H1 (cell line): Measurements from ENCODE around the gene RNF215. TPM values are rescaled to one million over a fixed set of nuclear protein-coding genes. Genes with fewer than 3 reads are reported as not detected.

Experiments
- CTCF ChIA-PET: fragments of 300-600 bp; sonication (Branson Sonifier 250); formaldehyde crosslinking; loops from one replicate; lab custom pipeline; 2021; ENCODE audit not compliant: partially characterized antibody; lab: Charles Lee
- POLR2A ChIA-PET: fragments of 300-600 bp; sonication (Branson Sonifier 250); formaldehyde crosslinking; loops from one replicate; lab custom pipeline; 2021; ENCODE audit warnings: inconsistent platforms; ENCODE audit not compliant: partially characterized antibody; lab: Charles Lee
- DNase-seq, 2 experiments: peaks; one replicate each; pipeline versions ENCODE4 v3.0.0 to v3.0.0-alpha.2; 2010 to 2022; ENCODE audit warnings: low spot score in 2 of 2, low read depth in 1 of 2, mixed read lengths in 1 of 2
- FAIRE-seq: peaks from 2 replicates; lab custom pipeline; 2011; peaks lifted over from hg19 to GRCh38; lab: Jason Lieb, UNC
- H2AFZ ChIP-seq: 2 replicates; pipeline ENCODE4 v1.8.1; 2012; ENCODE audit warnings: low read length, inconsistent platforms
- H2AK5ac ChIP-seq: 2 replicates; pipeline ENCODE4 v1.6.1; 2013; ENCODE audit warnings: low read depth, low read length
- H2BK120ac ChIP-seq: replicated peaks from 2 replicates; pipeline ENCODE3; 2013; ENCODE audit warnings: low read depth, low read length, inconsistent platforms
- H2BK12ac ChIP-seq: 2 replicates; pipeline ENCODE4 v1.6.1; 2013; ENCODE audit warnings: low read depth, low read length
- H2BK15ac ChIP-seq: 2 replicates; pipeline ENCODE4 v1.6.1; 2013; ENCODE audit warnings: low read length
- H2BK20ac ChIP-seq: 2 replicates; pipeline ENCODE4 v1.6.1; 2013; ENCODE audit warnings: low read length
- H2BK5ac ChIP-seq: 2 replicates; pipeline ENCODE4 v1.6.1; 2013; ENCODE audit warnings: low read depth, low read length
- H3K14ac ChIP-seq: 2 replicates; pipeline ENCODE4 v1.6.1; 2013; ENCODE audit warnings: inconsistent platforms; ENCODE audit not compliant: insufficient read length
- H3K18ac ChIP-seq: 2 replicates; pipeline ENCODE4 v1.6.1; 2013; ENCODE audit warnings: low read length; ENCODE audit errors: extremely low read depth
- H3K23ac ChIP-seq: 2 replicates; pipeline ENCODE4 v1.6.1; 2013; ENCODE audit warnings: inconsistent platforms; ENCODE audit not compliant: insufficient read length
- H3K23me2 ChIP-seq: 2 replicates; pipeline ENCODE4 v1.6.1; 2013; ENCODE audit warnings: low read depth, low read length
- H3K27ac ChIP-seq: 2 replicates; pipeline ENCODE4 v1.6.1; 2011; ENCODE audit warnings: low read depth, low read length, inconsistent platforms
- H3K27me3 ChIP-seq, 4 experiments: replicated peaks in 1 of 4; 1 replicate in 1 of 4; 2 replicates in 3 of 4; pipeline versions ENCODE4 v1.6.1 to v1.8.1; 2011 to 2013; ENCODE audit warnings: low read length in 3 of 4, mild to moderate bottlenecking in 3 of 4, inconsistent platforms in 2 of 4, mixed read lengths in 2 of 4, moderate library complexity in 1 of 4; ENCODE audit not compliant: control insufficient read depth in 3 of 4, insufficient read depth in 3 of 4; ENCODE audit errors: extremely low read depth in 1 of 4
- H3K36me3 ChIP-seq, 4 experiments: 2 replicates each; pipeline versions ENCODE4 v1.6.1 to v1.8.1; 2011 to 2013; ENCODE audit warnings: mild to moderate bottlenecking in 4 of 4, low read length in 3 of 4, moderate library complexity in 2 of 4, control low read depth in 1 of 4, inconsistent platforms in 1 of 4; ENCODE audit not compliant: insufficient read depth in 4 of 4, control insufficient read depth in 2 of 4
- H3K4ac ChIP-seq: replicated peaks from 2 replicates; pipeline ENCODE3; 2013; ENCODE audit warnings: low read length, low read depth, mixed read lengths, inconsistent platforms; ENCODE audit not compliant: insufficient read length
- H3K4me1 ChIP-seq, 4 experiments: replicated peaks in 1 of 4; 1 replicate in 1 of 4; 2 replicates in 3 of 4; pipeline versions ENCODE4 v1.6.1 to v1.8.1; 2011 to 2013; ENCODE audit warnings: low read length in 3 of 4, inconsistent platforms in 2 of 4, mixed read lengths in 1 of 4; ENCODE audit not compliant: insufficient read depth in 4 of 4, control insufficient read depth in 3 of 4
- H3K4me2 ChIP-seq, 2 experiments: 2 replicates each; pipeline versions ENCODE4 v1.6.1 to v1.8.1; 2011 to 2013; ENCODE audit warnings: low read depth in 2 of 2, low read length in 2 of 2, control low read depth in 1 of 2, inconsistent platforms in 1 of 2, mild to moderate bottlenecking in 1 of 2; ENCODE audit not compliant: insufficient read depth in 1 of 2
- H3K4me3 ChIP-seq, 4 experiments: fragments of 200-600, 300-600 bp in 1 of 4; sonication (generic), shearing (Covaris generic), sonication (Bioruptor Twin) in 1 of 4; 2 replicates each; pipeline versions ENCODE4 v1.5.1 to v1.8.1; 2011 to 2016; ENCODE audit warnings: low read length in 4 of 4, low read depth in 3 of 4, control low read depth in 2 of 4, inconsistent platforms in 2 of 4, mild to moderate bottlenecking in 2 of 4, mixed read lengths in 1 of 4, moderate library complexity in 1 of 4; ENCODE audit not compliant: insufficient read depth in 2 of 4; ENCODE audit errors: extremely low read depth in 1 of 4
- H3K56ac ChIP-seq: replicated peaks from 2 replicates; pipeline ENCODE3; 2013; ENCODE audit warnings: low read depth, mild to moderate bottlenecking, mixed read lengths, low read length, inconsistent platforms; ENCODE audit not compliant: insufficient read length
- H3K79me1 ChIP-seq: 2 replicates; pipeline ENCODE4 v1.6.1; 2013; ENCODE audit warnings: low read depth, low read length, control low read depth
- H3K79me2 ChIP-seq, 2 experiments: 2 replicates each; pipeline versions ENCODE4 v1.6.1 to v1.8.1; 2012 to 2013; ENCODE audit warnings: low read length in 2 of 2, mild to moderate bottlenecking in 2 of 2, inconsistent platforms in 1 of 2; ENCODE audit not compliant: insufficient read depth in 2 of 2, control insufficient read depth in 1 of 2
- H3K9ac ChIP-seq, 4 experiments: replicated peaks in 1 of 4; 1 replicate in 1 of 4; 2 replicates in 3 of 4; pipeline versions ENCODE4 v1.6.1 to v1.8.1; 2011 to 2013; ENCODE audit warnings: low read depth in 3 of 4, low read length in 3 of 4, control low read depth in 2 of 4, mild to moderate bottlenecking in 2 of 4, moderate library complexity in 2 of 4, inconsistent platforms in 1 of 4; ENCODE audit errors: extremely low read depth in 1 of 4
- H3K9me3 ChIP-seq, 2 experiments: 2 replicates each; pipeline versions ENCODE4 v1.6.1 to v1.8.1; 2012 to 2013; ENCODE audit warnings: mild to moderate bottlenecking in 2 of 2, moderate library complexity in 2 of 2, control low read depth in 1 of 2, inconsistent platforms in 1 of 2, low read depth in 1 of 2, low read length in 1 of 2, mixed read lengths in 1 of 2; ENCODE audit not compliant: insufficient read depth in 2 of 2
- H4K20me1 ChIP-seq, 2 experiments: replicated peaks in 1 of 2; 2 replicates each; pipeline versions ENCODE3 to v1.8.1; 2011 to 2013; ENCODE audit warnings: inconsistent platforms in 2 of 2, low read length in 2 of 2, mild to moderate bottlenecking in 1 of 2; ENCODE audit not compliant: insufficient read depth in 2 of 2, control insufficient read depth in 1 of 2
- H4K5ac ChIP-seq: 2 replicates; pipeline ENCODE4 v1.6.1; 2013; ENCODE audit warnings: low read length, low read depth, mixed read lengths, inconsistent platforms; ENCODE audit not compliant: insufficient read length
- H4K8ac ChIP-seq: 2 replicates; pipeline ENCODE4 v1.8.0; 2013; ENCODE audit warnings: mild to moderate bottlenecking, moderate library complexity, low read length, inconsistent platforms; ENCODE audit not compliant: insufficient read depth; ENCODE audit errors: extremely low read depth
- H4K91ac ChIP-seq: replicated peaks from 2 replicates; pipeline ENCODE3; 2013; ENCODE audit warnings: low read length, mixed read lengths, inconsistent platforms; ENCODE audit not compliant: insufficient read length
- CHD1 ChIP-seq: IDR thresholded peaks from 2 replicates; pipeline ENCODE4 v1.6.1; 2012; ENCODE audit warnings: low read depth, low read length, improper control_type of control experiment
- CTCF ChIP-seq, 3 experiments: IDR thresholded peaks; 1 replicate in 2 of 3; 2 replicates in 1 of 3; pipeline versions ENCODE4 v1.5.1 to v1.6.1; 2011; ENCODE audit warnings: low read length in 3 of 3, mild to moderate bottlenecking in 3 of 3, inconsistent platforms in 2 of 3, low read depth in 1 of 3, moderate library complexity in 1 of 3; ENCODE audit not compliant: insufficient read depth in 1 of 3; ENCODE audit errors: control extremely low read depth in 1 of 3
- RAD21 ChIP-seq, 2 experiments: IDR thresholded peaks in 1 of 2; conservative IDR thresholded peaks in 1 of 2; 2 replicates each; pipeline ENCODE4 v1.6.1; 2011; ENCODE audit warnings: low read depth in 2 of 2, low read length in 2 of 2, improper control_type of control experiment in 1 of 2, inconsistent platforms in 1 of 2, mild to moderate bottlenecking in 1 of 2, moderate library complexity in 1 of 2
- WGBS, 2 experiments: shearing (Covaris generic) in 1 of 2; methylation state at CpG; one replicate each; pipeline versions ENCODE4 v1.1.6 to v1.1.7; 2013 to 2015; ENCODE audit warnings: low lambda C conversion rate in 2 of 2, mixed read lengths in 2 of 2, inconsistent platforms in 1 of 2, low coverage in 1 of 2, missing lambda C conversion rate in 1 of 2; ENCODE audit not compliant: insufficient replicate concordance in 2 of 2, insufficient coverage in 1 of 2, insufficient read length in 1 of 2; ENCODE audit errors: extremely low coverage in 1 of 2, missing lambda C conversion rate in 1 of 2; 5-methylcytosine and 5-hydroxymethylcytosine counted together
- polyA plus RNA-seq, 7 experiments: library from polyadenylated mRNA; depleted of rRNA in 3 of 7; stranded (reverse) in 5 of 7; unstranded in 2 of 7; fragments of >200 nt in 5 of 7; fragments of 200-250 nt in 2 of 7; gene quantifications; 1 replicate in 5 of 7; 2 replicates in 1 of 7; 4 replicates in 1 of 7; pipeline versions ENCODE4 v1.2.1 to v1.2.3, GENCODE V29; 2011 to 2013; ENCODE audit warnings: missing spikeins in 2 of 7, mixed read lengths in 2 of 7
- total RNA-seq: library from RNA; stranded (reverse); fragmentation: NEBNext Ultra II Directional; extraction: Animal tissue kit (Norgen Biotek cat#: 25700); gene quantifications from 2 replicates; pipeline ENCODE4 v1.2.1, GENCODE V29; 2021

Gene RNF215
- total and polyA plus RNA-seq, 2 of the 8 experiments (the other 6 are each of a cell fraction or from before 2014, with no cell fraction given): 13.1 to 19.0 TPM

DNA sequence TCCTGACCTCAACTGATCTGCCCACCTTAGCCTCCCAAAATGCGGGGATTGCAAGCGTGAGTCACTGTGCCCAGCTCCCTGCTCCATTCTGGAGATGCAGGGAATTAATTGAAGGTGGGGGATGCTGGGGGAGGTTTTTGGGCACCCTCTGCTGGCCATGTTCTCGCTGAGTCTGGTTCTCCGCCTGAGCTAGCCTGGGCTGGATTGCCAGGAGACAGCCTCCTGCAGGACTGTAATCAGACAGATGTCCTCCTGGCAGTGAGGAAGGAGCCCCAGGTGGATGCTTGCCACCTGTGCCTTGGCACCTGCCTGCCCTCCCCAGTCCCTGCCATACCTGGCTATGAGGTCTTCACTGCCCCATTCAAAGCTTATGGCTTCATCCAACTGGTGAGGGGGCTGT is 43.7 kb upstream of the RNF215 start:
- 70% methylated on average over 4 of the region's 4 CpGs; no CpG with 5 or more reads in 1 of the 2 experiments for WGBS, 2 experiments
- Histone ChIP-seq H2BK20ac (no peak overlapping the region), H3K79me2 (0 out of 4 replicates have a peak, but pooled peaks cover 0 to 2% of the 10 kb centered on the region in 2 experiments), H2BK5ac (no peak overlapping the region), H4K5ac (no peak overlapping the region), H2AK5ac (no peak overlapping the region), H3K9ac (no peak overlapping the region), H3K23ac (no peak overlapping the region), H3K18ac (no peak overlapping the region), H4K91ac (no peak overlapping the region), H2BK15ac (no peak overlapping the region), H3K56ac (no peak overlapping the region), H3K36me3 (peaks cover 2 to 10% (median 7%) of the 10 kb centered on the region in 4 experiments; a peak in 6 of 8 replicates), H3K4me2 (no peak overlapping the region), H3K14ac (no peak overlapping the region), H3K79me1 (no peaks in the 10 kb centered on the region; the same call in 1 of the 2 replicates), H2BK120ac (no peak overlapping the region), H3K27me3 (no peaks in the 10 kb centered on the region), H2BK12ac (no peak overlapping the region; the same call in 1 of the 2 replicates), H3K4me3 (no peak overlapping the region), H3K4me1 (peaks cover 0 to 16% (median 6%) of the 10 kb centered on the region in 4 experiments; a peak in 5 of 7 replicates), H3K23me2 (peaks cover 4% of the 10 kb centered on the region; the same call in 1 of the 2 replicates), H3K4ac (no peak overlapping the region), H3K9me3 (no peaks in the 10 kb centered on the region), H4K20me1 (peaks cover 0 to 23% of the 10 kb centered on the region in 2 experiments), H4K8ac (no peak overlapping the region), H2AFZ (no peak overlapping the region), H3K27ac (no peak overlapping the region)
- ChIA-PET CTCF (interaction anchor here (0.6 to 12.0 kb wide), 13 partner anchors 9 to 154 kb away, joined by 3 to 164 read pairs (median 4); partner anchors contain the start of genes CCDC157, RNF215, SEC14L2 and SF3A1), POLR2A (interaction anchor here (1.3 kb wide), 1 partner anchor 14 kb away, joined by 3 read pairs; no protein-coding TSS in a partner anchor)
- TF ChIP-seq RAD21 (IDR thresholded peaks at IDR 0.05 in 1 of 2, conservative IDR thresholded peaks at IDR 0.05 in 1 of 2; ENCODE audit: low read depth in 2 of 2, low read length in 2 of 2) (peak; percentile 22 to 23; a peak in 2 of 4 replicates), CHD1 (no peak), CTCF (IDR thresholded peaks at IDR 0.05; ENCODE audit: control extremely low read depth in 1 of 3, insufficient read depth in 1 of 3, low read depth in 1 of 3, low read length in 3 of 3) (peak in 2 of 3 experiments; percentile 22 to 37; a peak in 2 of 4 replicates)
- FAIRE-seq (no peak), DNase-seq (no peak)
